H1 (cell line): Measurements from ENCODE around the gene KRIT1. TPM values are rescaled to one million over a fixed set of nuclear protein-coding genes. Genes with fewer than 3 reads are reported as not detected.

Source experiments
- CTCF ChIA-PET: fragments of 300-600 bp; sonication (Branson Sonifier 250); formaldehyde crosslinking; loops from one replicate; lab custom pipeline; 2021; ENCODE audit not compliant: partially characterized antibody; lab: Charles Lee
- POLR2A ChIA-PET: fragments of 300-600 bp; sonication (Branson Sonifier 250); formaldehyde crosslinking; loops from one replicate; lab custom pipeline; 2021; ENCODE audit warnings: inconsistent platforms; ENCODE audit not compliant: partially characterized antibody; lab: Charles Lee
- DNase-seq, 2 experiments: peaks; one replicate each; pipeline versions ENCODE4 v3.0.0 to v3.0.0-alpha.2; 2010 to 2022; ENCODE audit warnings: low spot score in 2 of 2, low read depth in 1 of 2, mixed read lengths in 1 of 2
- FAIRE-seq: peaks from 2 replicates; lab custom pipeline; 2011; peaks lifted over from hg19 to GRCh38; lab: Jason Lieb, UNC
- H2AFZ ChIP-seq: 2 replicates; pipeline ENCODE4 v1.8.1; 2012; ENCODE audit warnings: low read length, inconsistent platforms
- H2AK5ac ChIP-seq: 2 replicates; pipeline ENCODE4 v1.6.1; 2013; ENCODE audit warnings: low read depth, low read length
- H2BK120ac ChIP-seq: replicated peaks from 2 replicates; pipeline ENCODE3; 2013; ENCODE audit warnings: low read depth, low read length, inconsistent platforms
- H2BK12ac ChIP-seq: 2 replicates; pipeline ENCODE4 v1.6.1; 2013; ENCODE audit warnings: low read depth, low read length
- H2BK15ac ChIP-seq: 2 replicates; pipeline ENCODE4 v1.6.1; 2013; ENCODE audit warnings: low read length
- H2BK20ac ChIP-seq: 2 replicates; pipeline ENCODE4 v1.6.1; 2013; ENCODE audit warnings: low read length
- H2BK5ac ChIP-seq: 2 replicates; pipeline ENCODE4 v1.6.1; 2013; ENCODE audit warnings: low read depth, low read length
- H3K14ac ChIP-seq: 2 replicates; pipeline ENCODE4 v1.6.1; 2013; ENCODE audit warnings: inconsistent platforms; ENCODE audit not compliant: insufficient read length
- H3K18ac ChIP-seq: 2 replicates; pipeline ENCODE4 v1.6.1; 2013; ENCODE audit warnings: low read length; ENCODE audit errors: extremely low read depth
- H3K23ac ChIP-seq: 2 replicates; pipeline ENCODE4 v1.6.1; 2013; ENCODE audit warnings: inconsistent platforms; ENCODE audit not compliant: insufficient read length
- H3K23me2 ChIP-seq: 2 replicates; pipeline ENCODE4 v1.6.1; 2013; ENCODE audit warnings: low read depth, low read length
- H3K27ac ChIP-seq: 2 replicates; pipeline ENCODE4 v1.6.1; 2011; ENCODE audit warnings: low read depth, low read length, inconsistent platforms
- H3K27me3 ChIP-seq, 4 experiments: replicated peaks in 1 of 4; 1 replicate in 1 of 4; 2 replicates in 3 of 4; pipeline versions ENCODE4 v1.6.1 to v1.8.1; 2011 to 2013; ENCODE audit warnings: low read length in 3 of 4, mild to moderate bottlenecking in 3 of 4, inconsistent platforms in 2 of 4, mixed read lengths in 2 of 4, moderate library complexity in 1 of 4; ENCODE audit not compliant: control insufficient read depth in 3 of 4, insufficient read depth in 3 of 4; ENCODE audit errors: extremely low read depth in 1 of 4
- H3K36me3 ChIP-seq, 4 experiments: 2 replicates each; pipeline versions ENCODE4 v1.6.1 to v1.8.1; 2011 to 2013; ENCODE audit warnings: mild to moderate bottlenecking in 4 of 4, low read length in 3 of 4, moderate library complexity in 2 of 4, control low read depth in 1 of 4, inconsistent platforms in 1 of 4; ENCODE audit not compliant: insufficient read depth in 4 of 4, control insufficient read depth in 2 of 4
- H3K4ac ChIP-seq: replicated peaks from 2 replicates; pipeline ENCODE3; 2013; ENCODE audit warnings: low read length, low read depth, mixed read lengths, inconsistent platforms; ENCODE audit not compliant: insufficient read length
- H3K4me1 ChIP-seq, 4 experiments: replicated peaks in 1 of 4; 1 replicate in 1 of 4; 2 replicates in 3 of 4; pipeline versions ENCODE4 v1.6.1 to v1.8.1; 2011 to 2013; ENCODE audit warnings: low read length in 3 of 4, inconsistent platforms in 2 of 4, mixed read lengths in 1 of 4; ENCODE audit not compliant: insufficient read depth in 4 of 4, control insufficient read depth in 3 of 4
- H3K4me2 ChIP-seq, 2 experiments: 2 replicates each; pipeline versions ENCODE4 v1.6.1 to v1.8.1; 2011 to 2013; ENCODE audit warnings: low read depth in 2 of 2, low read length in 2 of 2, control low read depth in 1 of 2, inconsistent platforms in 1 of 2, mild to moderate bottlenecking in 1 of 2; ENCODE audit not compliant: insufficient read depth in 1 of 2
- H3K4me3 ChIP-seq, 4 experiments: fragments of 200-600, 300-600 bp in 1 of 4; sonication (generic), shearing (Covaris generic), sonication (Bioruptor Twin) in 1 of 4; 2 replicates each; pipeline versions ENCODE4 v1.5.1 to v1.8.1; 2011 to 2016; ENCODE audit warnings: low read length in 4 of 4, low read depth in 3 of 4, control low read depth in 2 of 4, inconsistent platforms in 2 of 4, mild to moderate bottlenecking in 2 of 4, mixed read lengths in 1 of 4, moderate library complexity in 1 of 4; ENCODE audit not compliant: insufficient read depth in 2 of 4; ENCODE audit errors: extremely low read depth in 1 of 4
- H3K56ac ChIP-seq: replicated peaks from 2 replicates; pipeline ENCODE3; 2013; ENCODE audit warnings: low read depth, mild to moderate bottlenecking, mixed read lengths, low read length, inconsistent platforms; ENCODE audit not compliant: insufficient read length
- H3K79me1 ChIP-seq: 2 replicates; pipeline ENCODE4 v1.6.1; 2013; ENCODE audit warnings: low read depth, low read length, control low read depth
- H3K79me2 ChIP-seq, 2 experiments: 2 replicates each; pipeline versions ENCODE4 v1.6.1 to v1.8.1; 2012 to 2013; ENCODE audit warnings: low read length in 2 of 2, mild to moderate bottlenecking in 2 of 2, inconsistent platforms in 1 of 2; ENCODE audit not compliant: insufficient read depth in 2 of 2, control insufficient read depth in 1 of 2
- H3K9ac ChIP-seq, 4 experiments: replicated peaks in 1 of 4; 1 replicate in 1 of 4; 2 replicates in 3 of 4; pipeline versions ENCODE4 v1.6.1 to v1.8.1; 2011 to 2013; ENCODE audit warnings: low read depth in 3 of 4, low read length in 3 of 4, control low read depth in 2 of 4, mild to moderate bottlenecking in 2 of 4, moderate library complexity in 2 of 4, inconsistent platforms in 1 of 4; ENCODE audit errors: extremely low read depth in 1 of 4
- H3K9me3 ChIP-seq, 2 experiments: 2 replicates each; pipeline versions ENCODE4 v1.6.1 to v1.8.1; 2012 to 2013; ENCODE audit warnings: mild to moderate bottlenecking in 2 of 2, moderate library complexity in 2 of 2, control low read depth in 1 of 2, inconsistent platforms in 1 of 2, low read depth in 1 of 2, low read length in 1 of 2, mixed read lengths in 1 of 2; ENCODE audit not compliant: insufficient read depth in 2 of 2
- H4K20me1 ChIP-seq, 2 experiments: replicated peaks in 1 of 2; 2 replicates each; pipeline versions ENCODE3 to v1.8.1; 2011 to 2013; ENCODE audit warnings: inconsistent platforms in 2 of 2, low read length in 2 of 2, mild to moderate bottlenecking in 1 of 2; ENCODE audit not compliant: insufficient read depth in 2 of 2, control insufficient read depth in 1 of 2
- H4K5ac ChIP-seq: 2 replicates; pipeline ENCODE4 v1.6.1; 2013; ENCODE audit warnings: low read length, low read depth, mixed read lengths, inconsistent platforms; ENCODE audit not compliant: insufficient read length
- H4K8ac ChIP-seq: 2 replicates; pipeline ENCODE4 v1.8.0; 2013; ENCODE audit warnings: mild to moderate bottlenecking, moderate library complexity, low read length, inconsistent platforms; ENCODE audit not compliant: insufficient read depth; ENCODE audit errors: extremely low read depth
- H4K91ac ChIP-seq: replicated peaks from 2 replicates; pipeline ENCODE3; 2013; ENCODE audit warnings: low read length, mixed read lengths, inconsistent platforms; ENCODE audit not compliant: insufficient read length
- CHD1 ChIP-seq: IDR thresholded peaks from 2 replicates; pipeline ENCODE4 v1.6.1; 2012; ENCODE audit warnings: low read depth, low read length, improper control_type of control experiment
- CTCF ChIP-seq, 3 experiments: IDR thresholded peaks; 1 replicate in 2 of 3; 2 replicates in 1 of 3; pipeline versions ENCODE4 v1.5.1 to v1.6.1; 2011; ENCODE audit warnings: low read length in 3 of 3, mild to moderate bottlenecking in 3 of 3, inconsistent platforms in 2 of 3, low read depth in 1 of 3, moderate library complexity in 1 of 3; ENCODE audit not compliant: insufficient read depth in 1 of 3; ENCODE audit errors: control extremely low read depth in 1 of 3
- EZH2 ChIP-seq: fragments of 200-600 bp; sonication (generic); IDR thresholded peaks from 2 replicates; pipeline ENCODE4 v1.7.1; 2012; ENCODE audit warnings: low read depth, mild to moderate bottlenecking, moderate library complexity, low read length, inconsistent platforms; ENCODE audit not compliant: severe bottlenecking
- HDAC2 ChIP-seq, 2 experiments: fragments of 300-600 bp in 1 of 2; sonication (generic) in 1 of 2; IDR thresholded peaks; 2 replicates each; pipeline ENCODE4 v1.6.1; 2011 to 2012; ENCODE audit warnings: low read depth in 2 of 2, low read length in 2 of 2, mild to moderate bottlenecking in 2 of 2, moderate library complexity in 2 of 2, borderline replicate concordance in 1 of 2, inconsistent platforms in 1 of 2
- HDAC6 ChIP-seq: IDR thresholded peaks from one replicate; pipeline ENCODE4 v1.7.1; 2012; ENCODE audit warnings: low read depth, mild to moderate bottlenecking, inconsistent platforms, low read length, moderate library complexity
- KDM4A ChIP-seq: IDR thresholded peaks from one replicate; pipeline ENCODE4 v1.7.1; 2012; ENCODE audit warnings: low read depth, mild to moderate bottlenecking, moderate library complexity, low read length, inconsistent platforms; ENCODE audit not compliant: severe bottlenecking
- KDM5A ChIP-seq: fragments of 200-600 bp; IDR thresholded peaks from 2 replicates; pipeline ENCODE4 v1.7.1; 2012; ENCODE audit warnings: mild to moderate bottlenecking, low read length, inconsistent platforms, mixed read lengths
- POLR2A ChIP-seq, 2 experiments: IDR thresholded peaks; 1 replicate in 1 of 2; 2 replicates in 1 of 2; pipeline ENCODE4 v1.6.1; 2011; ENCODE audit warnings: low read depth in 2 of 2, low read length in 2 of 2, mild to moderate bottlenecking in 2 of 2; ENCODE audit errors: control extremely low read depth in 1 of 2
- SP1 ChIP-seq: IDR thresholded peaks from 2 replicates; pipeline ENCODE4 v1.6.1; 2011; ENCODE audit warnings: low read depth, low read length
- TCF12 ChIP-seq: IDR thresholded peaks from 2 replicates; pipeline ENCODE4 v1.6.1; 2011; ENCODE audit warnings: low read depth, mild to moderate bottlenecking, low read length
- WGBS, 2 experiments: shearing (Covaris generic) in 1 of 2; methylation state at CpG; one replicate each; pipeline versions ENCODE4 v1.1.6 to v1.1.7; 2013 to 2015; ENCODE audit warnings: low lambda C conversion rate in 2 of 2, mixed read lengths in 2 of 2, inconsistent platforms in 1 of 2, low coverage in 1 of 2, missing lambda C conversion rate in 1 of 2; ENCODE audit not compliant: insufficient replicate concordance in 2 of 2, insufficient coverage in 1 of 2, insufficient read length in 1 of 2; ENCODE audit errors: extremely low coverage in 1 of 2, missing lambda C conversion rate in 1 of 2; 5-methylcytosine and 5-hydroxymethylcytosine counted together
- polyA plus RNA-seq, 7 experiments: library from polyadenylated mRNA; depleted of rRNA in 3 of 7; stranded (reverse) in 5 of 7; unstranded in 2 of 7; fragments of >200 nt in 5 of 7; fragments of 200-250 nt in 2 of 7; gene quantifications; 1 replicate in 5 of 7; 2 replicates in 1 of 7; 4 replicates in 1 of 7; pipeline versions ENCODE4 v1.2.1 to v1.2.3, GENCODE V29; 2011 to 2013; ENCODE audit warnings: missing spikeins in 2 of 7, mixed read lengths in 2 of 7
- total RNA-seq: library from RNA; stranded (reverse); fragmentation: NEBNext Ultra II Directional; extraction: Animal tissue kit (Norgen Biotek cat#: 25700); gene quantifications from 2 replicates; pipeline ENCODE4 v1.2.1, GENCODE V29; 2021

The KRIT1 gene
- total and polyA plus RNA-seq, 2 of the 8 experiments (the other 6 are each of a cell fraction or from before 2014, with no cell fraction given) = 14.3 to 28.8 TPM

GRCh38 chr7:92226981-92227380 lies 18.7 kb downstream of the KRIT1 start:
- WGBS, 2 experiments = 90% methylated on average over 4 of the region's 4 CpGs; no CpG with 5 or more reads in 1 of the 2 experiments
- H3K4ac ChIP-seq = no peak overlapping the region
- TF ChIP-seq CHD1 (no peak), HDAC6 (no peak), SP1 (no peak), KDM5A (no peak), KDM4A (no peak), CTCF (IDR thresholded peaks at IDR 0.05; ENCODE audit: control extremely low read depth in 1 of 3, insufficient read depth in 1 of 3, low read depth in 1 of 3, low read length in 3 of 3) (no peak), TCF12 (no peak), EZH2 (no peak), HDAC2 (IDR thresholded peaks at IDR 0.05; ENCODE audit: borderline replicate concordance in 1 of 2, low read depth in 2 of 2, low read length in 2 of 2) (no peak), POLR2A (IDR thresholded peaks at IDR 0.05; ENCODE audit: control extremely low read depth in 1 of 2, low read depth in 2 of 2, low read length in 2 of 2) (no peak)

More at GRCh38 chr7:92226981-92227380, 18.7 kb downstream of the KRIT1 start:
- no peak overlapping the region for H3K56ac ChIP-seq
- no peak overlapping the region for H2BK15ac ChIP-seq
- no peak overlapping the region for H4K8ac ChIP-seq
- DNase-seq (no peak), FAIRE-seq (no peak)
- no peak overlapping the region for H3K23ac ChIP-seq
- H3K23me2 ChIP-seq = no peaks in the 10 kb centered on the region
- POLR2A ChIA-PET = no interaction called here
- H3K14ac ChIP-seq = no peak overlapping the region
- no peak overlapping the region for H3K27ac ChIP-seq
- H2BK20ac ChIP-seq = no peak overlapping the region
- no peaks in the 10 kb centered on the region for H3K79me1 ChIP-seq
- peaks cover 0 to 43% (median 10%) of the 10 kb centered on the region in 4 experiments; a peak in 7 of 8 replicates for H3K36me3 ChIP-seq
- H3K4me1 ChIP-seq = no peaks in the 10 kb centered on the region
- H4K91ac ChIP-seq = no peak overlapping the region
- H3K9ac ChIP-seq = no peak overlapping the region
- H3K4me2 ChIP-seq = no peak overlapping the region
- no peak overlapping the region for H2BK120ac ChIP-seq
- CTCF ChIA-PET = interaction anchor here (1.4 kb wide), 1 partner anchor 101 kb away, joined by 3 read pairs; no protein-coding TSS in a partner anchor
- H3K79me2 ChIP-seq = no peaks in the 10 kb centered on the region
- no peak overlapping the region for H3K4me3 ChIP-seq
- no peak overlapping the region for H2BK5ac ChIP-seq
- H2AFZ ChIP-seq = no peak overlapping the region
- H3K9me3 ChIP-seq = peaks cover 0 to 2% of the 10 kb centered on the region in 2 experiments; a peak in 1 of 4 replicates
- no peaks in the 10 kb centered on the region for H4K20me1 ChIP-seq
- no peak overlapping the region for H4K5ac ChIP-seq
- no peaks in the 10 kb centered on the region for H3K27me3 ChIP-seq
- no peak overlapping the region for H2AK5ac ChIP-seq
- no peak overlapping the region for H3K18ac ChIP-seq
- H2BK12ac ChIP-seq = no peak overlapping the region
